ENCODE measurements around the gene NOD1.

NOD1 gene

DNA sequence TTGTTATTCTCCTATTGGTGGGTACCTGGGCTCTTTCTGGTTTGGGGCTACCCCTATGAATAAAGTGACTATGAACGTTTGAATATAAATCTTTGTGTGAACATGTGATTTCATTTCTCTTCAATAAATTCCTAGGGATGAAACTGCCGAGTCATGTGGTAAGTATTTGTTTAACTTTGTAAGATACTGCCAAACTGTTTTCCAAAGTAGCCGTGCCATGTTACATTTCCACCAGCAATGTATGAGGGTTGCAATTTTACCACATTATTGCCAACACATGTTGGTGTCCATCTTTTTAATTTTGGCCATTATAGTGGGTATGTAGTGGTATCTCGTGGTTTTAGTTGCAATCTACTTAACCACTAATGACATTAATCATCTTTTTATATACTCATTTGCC lies 99.5 kb downstream of the NOD1 start (continued):
- TF ChIP-seq, protein P1, sequence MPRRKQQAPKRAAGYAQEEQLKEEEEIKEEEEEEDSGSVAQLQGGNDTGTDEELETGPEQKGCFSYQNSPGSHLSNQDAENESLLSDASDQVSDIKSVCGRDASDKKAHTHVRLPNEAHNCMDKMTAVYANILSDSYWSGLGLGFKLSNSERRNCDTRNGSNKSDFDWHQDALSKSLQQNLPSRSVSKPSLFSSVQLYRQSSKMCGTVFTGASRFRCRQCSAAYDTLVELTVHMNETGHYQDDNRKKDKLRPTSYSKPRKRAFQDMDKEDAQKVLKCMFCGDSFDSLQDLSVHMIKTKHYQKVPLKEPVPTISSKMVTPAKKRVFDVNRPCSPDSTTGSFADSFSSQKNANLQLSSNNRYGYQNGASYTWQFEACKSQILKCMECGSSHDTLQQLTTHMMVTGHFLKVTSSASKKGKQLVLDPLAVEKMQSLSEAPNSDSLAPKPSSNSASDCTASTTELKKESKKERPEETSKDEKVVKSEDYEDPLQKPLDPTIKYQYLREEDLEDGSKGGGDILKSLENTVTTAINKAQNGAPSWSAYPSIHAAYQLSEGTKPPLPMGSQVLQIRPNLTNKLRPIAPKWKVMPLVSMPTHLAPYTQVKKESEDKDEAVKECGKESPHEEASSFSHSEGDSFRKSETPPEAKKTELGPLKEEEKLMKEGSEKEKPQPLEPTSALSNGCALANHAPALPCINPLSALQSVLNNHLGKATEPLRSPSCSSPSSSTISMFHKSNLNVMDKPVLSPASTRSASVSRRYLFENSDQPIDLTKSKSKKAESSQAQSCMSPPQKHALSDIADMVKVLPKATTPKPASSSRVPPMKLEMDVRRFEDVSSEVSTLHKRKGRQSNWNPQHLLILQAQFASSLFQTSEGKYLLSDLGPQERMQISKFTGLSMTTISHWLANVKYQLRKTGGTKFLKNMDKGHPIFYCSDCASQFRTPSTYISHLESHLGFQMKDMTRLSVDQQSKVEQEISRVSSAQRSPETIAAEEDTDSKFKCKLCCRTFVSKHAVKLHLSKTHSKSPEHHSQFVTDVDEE (CRISPR knock-in tag; IDR thresholded peaks at IDR 0.05) = no peak
- TF ChIP-seq RARB (CRISPR knock-in tag; IDR thresholded peaks at IDR 0.05) = no peak
- TF ChIP-seq CSDC2 (CRISPR knock-in tag; IDR thresholded peaks at IDR 0.05) = no peak
- TF ChIP-seq PPARA (CRISPR knock-in tag; IDR thresholded peaks at IDR 0.05; ENCODE audit: borderline replicate concordance) = no peak
- no peak for TF ChIP-seq ZNF8 (CRISPR knock-in tag; IDR thresholded peaks at IDR 0.05)
- TF ChIP-seq ZC3H10 (CRISPR knock-in tag; IDR thresholded peaks at IDR 0.05) = no peak

DNA sequence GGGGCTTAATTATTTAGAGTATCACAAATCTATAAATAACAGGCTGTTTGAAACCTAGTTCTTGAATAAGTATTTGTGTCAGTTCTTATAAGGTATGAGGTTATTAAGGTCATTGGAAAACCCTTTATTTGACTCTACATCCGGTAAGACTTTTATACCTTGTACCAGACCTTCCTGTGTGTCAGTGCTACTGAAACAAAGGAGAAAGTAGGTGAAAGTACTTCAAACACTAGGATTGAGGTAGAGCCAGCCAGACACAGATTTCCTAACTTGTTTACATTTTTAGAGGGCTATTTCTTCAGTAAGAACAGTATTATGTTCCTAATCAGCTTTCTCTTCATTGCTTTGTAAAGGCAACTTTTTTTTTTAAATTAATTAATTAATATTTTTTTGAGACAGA lies 100.3 kb downstream of the NOD1 start:
- no peak for TF ChIP-seq PPARA (CRISPR knock-in tag; IDR thresholded peaks at IDR 0.05; ENCODE audit: borderline replicate concordance)
- no peak for TF ChIP-seq ZNF70 (CRISPR knock-in tag; IDR thresholded peaks at IDR 0.05)
- TF ChIP-seq, protein P2, sequence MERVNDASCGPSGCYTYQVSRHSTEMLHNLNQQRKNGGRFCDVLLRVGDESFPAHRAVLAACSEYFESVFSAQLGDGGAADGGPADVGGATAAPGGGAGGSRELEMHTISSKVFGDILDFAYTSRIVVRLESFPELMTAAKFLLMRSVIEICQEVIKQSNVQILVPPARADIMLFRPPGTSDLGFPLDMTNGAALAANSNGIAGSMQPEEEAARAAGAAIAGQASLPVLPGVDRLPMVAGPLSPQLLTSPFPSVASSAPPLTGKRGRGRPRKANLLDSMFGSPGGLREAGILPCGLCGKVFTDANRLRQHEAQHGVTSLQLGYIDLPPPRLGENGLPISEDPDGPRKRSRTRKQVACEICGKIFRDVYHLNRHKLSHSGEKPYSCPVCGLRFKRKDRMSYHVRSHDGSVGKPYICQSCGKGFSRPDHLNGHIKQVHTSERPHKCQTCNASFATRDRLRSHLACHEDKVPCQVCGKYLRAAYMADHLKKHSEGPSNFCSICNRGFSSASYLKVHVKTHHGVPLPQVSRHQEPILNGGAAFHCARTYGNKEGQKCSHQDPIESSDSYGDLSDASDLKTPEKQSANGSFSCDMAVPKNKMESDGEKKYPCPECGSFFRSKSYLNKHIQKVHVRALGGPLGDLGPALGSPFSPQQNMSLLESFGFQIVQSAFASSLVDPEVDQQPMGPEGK (CRISPR knock-in tag; IDR thresholded peaks at IDR 0.05; ENCODE audit: borderline replicate concordance) = no peak
- TF ChIP-seq ZFP30 (CRISPR knock-in tag; IDR thresholded peaks at IDR 0.05) = no peak
- no peak for TF ChIP-seq ESRRG (CRISPR knock-in tag; IDR thresholded peaks at IDR 0.05)
- no peak for TF ChIP-seq RARB (CRISPR knock-in tag; IDR thresholded peaks at IDR 0.05)
- TF ChIP-seq ZC3H10 (CRISPR knock-in tag; IDR thresholded peaks at IDR 0.05) = no peak
- TF ChIP-seq, protein P3, sequence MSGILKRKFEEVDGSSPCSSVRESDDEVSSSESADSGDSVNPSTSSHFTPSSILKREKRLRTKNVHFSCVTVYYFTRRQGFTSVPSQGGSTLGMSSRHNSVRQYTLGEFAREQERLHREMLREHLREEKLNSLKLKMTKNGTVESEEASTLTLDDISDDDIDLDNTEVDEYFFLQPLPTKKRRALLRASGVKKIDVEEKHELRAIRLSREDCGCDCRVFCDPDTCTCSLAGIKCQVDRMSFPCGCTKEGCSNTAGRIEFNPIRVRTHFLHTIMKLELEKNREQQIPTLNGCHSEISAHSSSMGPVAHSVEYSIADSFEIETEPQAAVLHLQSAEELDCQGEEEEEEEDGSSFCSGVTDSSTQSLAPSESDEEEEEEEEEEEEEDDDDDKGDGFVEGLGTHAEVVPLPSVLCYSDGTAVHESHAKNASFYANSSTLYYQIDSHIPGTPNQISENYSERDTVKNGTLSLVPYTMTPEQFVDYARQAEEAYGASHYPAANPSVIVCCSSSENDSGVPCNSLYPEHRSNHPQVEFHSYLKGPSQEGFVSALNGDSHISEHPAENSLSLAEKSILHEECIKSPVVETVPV (CRISPR knock-in tag; IDR thresholded peaks at IDR 0.05) = no peak
- no peak for TF ChIP-seq OSR1 (CRISPR knock-in tag; IDR thresholded peaks at IDR 0.05)
- TF ChIP-seq BACH2 (CRISPR knock-in tag; IDR thresholded peaks at IDR 0.05; ENCODE audit: borderline replicate concordance) = no peak
- TF ChIP-seq, protein P4, sequence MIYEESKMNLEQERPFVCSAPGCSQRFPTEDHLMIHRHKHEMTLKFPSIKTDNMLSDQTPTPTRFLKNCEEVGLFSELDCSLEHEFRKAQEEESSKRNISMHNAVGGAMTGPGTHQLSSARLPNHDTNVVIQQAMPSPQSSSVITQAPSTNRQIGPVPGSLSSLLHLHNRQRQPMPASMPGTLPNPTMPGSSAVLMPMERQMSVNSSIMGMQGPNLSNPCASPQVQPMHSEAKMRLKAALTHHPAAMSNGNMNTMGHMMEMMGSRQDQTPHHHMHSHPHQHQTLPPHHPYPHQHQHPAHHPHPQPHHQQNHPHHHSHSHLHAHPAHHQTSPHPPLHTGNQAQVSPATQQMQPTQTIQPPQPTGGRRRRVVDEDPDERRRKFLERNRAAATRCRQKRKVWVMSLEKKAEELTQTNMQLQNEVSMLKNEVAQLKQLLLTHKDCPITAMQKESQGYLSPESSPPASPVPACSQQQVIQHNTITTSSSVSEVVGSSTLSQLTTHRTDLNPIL (CRISPR knock-in tag; IDR thresholded peaks at IDR 0.05; ENCODE audit: low read depth) = no peak
- no peak for TF ChIP-seq ARNTL (CRISPR knock-in tag; IDR thresholded peaks at IDR 0.05; ENCODE audit: borderline replicate concordance, low read depth)
- no peak for TF ChIP-seq SNAI2 (CRISPR knock-in tag; IDR thresholded peaks at IDR 0.05)
- ATAC-seq = no peak
